OCI-LY7 (cell line): ENCODE data around the gene GPR78. TPM values are rescaled to one million over a fixed set of nuclear protein-coding genes. Genes with fewer than 3 reads are reported as not detected.

Experiments used
- BruUV-seq: library from RNA; stranded (reverse); fragments of 400-500 nt; replicated peaks from 2 replicates; lab custom pipeline; 2021; lab: Mats Ljungman, UMichigan
- CTCF ChIA-PET: fragments of 300-600 bp; sonication (Branson Sonifier 250); formaldehyde crosslinking; loops from one replicate; lab custom pipeline; 2022; ENCODE audit warnings: antibody characterized with exemption; ENCODE audit not compliant: unreplicated experiment; lab: Charles Lee
- POLR2A ChIA-PET: fragments of 300-600 bp; sonication (Branson Sonifier 250); formaldehyde crosslinking; loops from one replicate; lab custom pipeline; 2022; ENCODE audit warnings: antibody characterized with exemption; lab: Charles Lee
- DNase-seq: peaks from one replicate; pipeline ENCODE4 v3.0.0-alpha.2; 2015; ENCODE audit warnings: low spot score
- H2AFZ ChIP-seq: fragments of 200-600 bp; sonication (generic), shearing (Covaris generic); 2 replicates; pipeline ENCODE4 v1.6.1; 2014; ENCODE audit warnings: mild to moderate bottlenecking, antibody characterized with exemption, low read length, moderate library complexity
- H3K27ac ChIP-seq: fragments of 200-600 bp; sonication (generic); 2 replicates; pipeline ENCODE4 v1.5.1; 2014; ENCODE audit warnings: mixed run types, low read depth, mild to moderate bottlenecking, moderate library complexity, low read length, inconsistent platforms; ENCODE audit not compliant: poor library complexity, severe bottlenecking
- H3K36me3 ChIP-seq: fragments of 200-600 bp; sonication (generic); 2 replicates; pipeline ENCODE4 v1.6.1; 2014; ENCODE audit warnings: mild to moderate bottlenecking, antibody characterized with exemption, low read length, moderate library complexity, mixed read lengths; ENCODE audit not compliant: insufficient read depth
- H3K4me1 ChIP-seq: fragments of 200-600 bp; sonication (generic); 2 replicates; pipeline ENCODE4 v1.5.1; 2014; ENCODE audit warnings: mild to moderate bottlenecking, low read length; ENCODE audit not compliant: insufficient read depth, poor library complexity, severe bottlenecking
- H3K4me2 ChIP-seq: fragments of 200-600 bp; sonication (generic); 2 replicates; pipeline ENCODE4 v1.6.1; 2014; ENCODE audit warnings: mild to moderate bottlenecking, low read length
- H3K4me3 ChIP-seq: fragments of 200-600 bp; sonication (generic); 2 replicates; pipeline ENCODE4 v1.5.1; 2014; ENCODE audit warnings: mild to moderate bottlenecking, low read depth, low read length; ENCODE audit not compliant: poor library complexity, severe bottlenecking
- H3K79me2 ChIP-seq: fragments of 200-600 bp; sonication (generic); 2 replicates; pipeline ENCODE4 v1.6.1; 2016; ENCODE audit warnings: low read depth, mild to moderate bottlenecking, low read length, moderate library complexity, mixed read lengths; ENCODE audit not compliant: insufficient read depth
- H3K9me2 ChIP-seq: fragments of 200-600 bp; sonication (generic); 2 replicates; pipeline ENCODE4 v1.6.1; 2016; ENCODE audit warnings: mild to moderate bottlenecking, low read length, mixed read lengths; ENCODE audit not compliant: insufficient read depth
- H3K9me3 ChIP-seq: fragments of 200-600 bp; sonication (generic); 2 replicates; pipeline ENCODE4 v1.6.1; 2014; ENCODE audit warnings: mild to moderate bottlenecking, mixed run types, low read length, mixed read lengths
- H4K20me1 ChIP-seq: fragments of 200-600 bp; sonication (generic); 2 replicates; pipeline ENCODE4 v1.6.1; 2014; ENCODE audit warnings: mild to moderate bottlenecking, antibody characterized with exemption, low read length, moderate library complexity, mixed read lengths; ENCODE audit not compliant: insufficient read depth
- EZH2phosphoT487 ChIP-seq: fragments of 200-600 bp; sonication (generic); IDR thresholded peaks from 2 replicates; pipeline ENCODE4 v1.6.1; 2018; ENCODE audit warnings: low read depth, borderline replicate concordance, mild to moderate bottlenecking, mixed run types, antibody characterized with exemption, low read length, moderate library complexity, mixed read lengths
- intact Hi-C: fragments of 100-400 bp; cut with micrococcal nuclease; formaldehyde crosslinking; loops from one replicate; pipeline ENCODE4 v1.10.0; 2022; ENCODE audit not compliant: unreplicated experiment
- total RNA-seq, 2 experiments: library from RNA; depleted of rRNA in 1 of 2; stranded (reverse); fragments of >200 nt in 1 of 2; shearing (Covaris generic) in 1 of 2; gene quantifications; 2 replicates each; pipeline ENCODE4 v1.2.3, GENCODE V29; 2014 to 2022
- TF ChIP-seq, protein P1 (sequence below): fragments of 200-600 bp; sonication (generic); conservative IDR thresholded peaks from 2 replicates; pipeline ENCODE4 v1.5.1; 2014; ENCODE audit warnings: mild to moderate bottlenecking, antibody characterized with exemption, low read length, moderate library complexity, mixed read lengths

GPR78 gene
- total RNA-seq, 2 experiments from 2014 or later, result not detected

DNA sequence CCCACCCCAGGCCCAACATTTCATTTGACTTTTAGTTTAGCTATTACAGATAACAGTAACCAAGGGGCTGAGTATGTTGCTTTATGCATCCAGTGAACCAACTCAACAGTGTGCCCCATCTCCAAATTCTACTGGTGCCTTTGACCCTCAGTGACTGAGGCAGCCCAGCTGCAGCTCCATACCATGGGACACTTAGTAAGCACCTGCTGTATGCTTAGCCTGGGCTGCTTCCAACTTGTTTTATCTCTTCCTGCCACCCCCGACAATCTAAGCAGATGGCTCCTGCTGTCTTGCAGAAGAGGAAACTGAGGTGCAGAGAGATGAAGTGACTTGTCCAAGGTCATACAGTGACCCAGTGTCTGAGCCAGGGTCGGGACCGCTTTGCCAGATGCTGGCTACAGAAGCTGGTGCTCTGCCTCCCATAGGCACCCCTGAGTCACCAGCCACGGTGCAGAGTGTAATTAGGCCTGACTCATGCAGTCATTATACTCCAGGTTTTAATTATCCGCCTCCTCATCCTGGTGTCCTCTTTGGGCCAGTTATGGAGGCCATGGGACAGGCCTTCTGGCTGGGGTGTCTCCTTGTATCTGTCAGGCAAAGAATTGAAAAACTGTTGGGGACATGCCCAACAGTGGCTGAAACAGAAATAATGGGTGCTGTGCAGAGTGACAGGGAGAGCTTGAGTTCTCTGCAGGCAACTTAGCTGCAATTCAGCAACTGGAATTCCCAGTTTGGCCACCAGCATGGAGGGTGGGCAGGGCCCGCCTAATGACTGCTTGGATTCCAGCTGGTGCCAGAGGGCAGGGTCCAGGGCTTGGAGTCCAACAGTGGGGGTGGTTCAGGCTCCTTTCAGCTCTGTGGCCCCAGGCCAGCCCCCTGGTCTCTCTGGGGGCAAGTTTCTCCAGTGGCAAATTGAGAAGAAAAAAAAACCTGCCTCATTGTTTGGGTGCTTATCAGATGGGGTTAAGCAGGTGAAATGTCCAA, 8.2 kb upstream of the GPR78 start:
- H3K27ac ChIP-seq, result no peak overlapping the region
- ChIA-PET CTCF (no interaction called here), POLR2A (interaction anchor here (0.7 kb wide), 1 partner anchor 316 kb away, joined by 3 read pairs; no protein-coding TSS in a partner anchor)
- H3K9me3 ChIP-seq, result no peaks in the 10 kb centered on the region
- no peaks in the 10 kb centered on the region for H3K4me1 ChIP-seq
- no peak overlapping the region for H3K4me3 ChIP-seq
- intact Hi-C loops, result no loop called here
- H2AFZ ChIP-seq, result no peak overlapping the region
- H3K9me2 ChIP-seq, result no peaks in the 10 kb centered on the region
- no peaks in the 10 kb centered on the region for H4K20me1 ChIP-seq
- no peak overlapping the region for H3K4me2 ChIP-seq
- no peaks in the 10 kb centered on the region for H3K36me3 ChIP-seq
- TF ChIP-seq, protein P1, sequence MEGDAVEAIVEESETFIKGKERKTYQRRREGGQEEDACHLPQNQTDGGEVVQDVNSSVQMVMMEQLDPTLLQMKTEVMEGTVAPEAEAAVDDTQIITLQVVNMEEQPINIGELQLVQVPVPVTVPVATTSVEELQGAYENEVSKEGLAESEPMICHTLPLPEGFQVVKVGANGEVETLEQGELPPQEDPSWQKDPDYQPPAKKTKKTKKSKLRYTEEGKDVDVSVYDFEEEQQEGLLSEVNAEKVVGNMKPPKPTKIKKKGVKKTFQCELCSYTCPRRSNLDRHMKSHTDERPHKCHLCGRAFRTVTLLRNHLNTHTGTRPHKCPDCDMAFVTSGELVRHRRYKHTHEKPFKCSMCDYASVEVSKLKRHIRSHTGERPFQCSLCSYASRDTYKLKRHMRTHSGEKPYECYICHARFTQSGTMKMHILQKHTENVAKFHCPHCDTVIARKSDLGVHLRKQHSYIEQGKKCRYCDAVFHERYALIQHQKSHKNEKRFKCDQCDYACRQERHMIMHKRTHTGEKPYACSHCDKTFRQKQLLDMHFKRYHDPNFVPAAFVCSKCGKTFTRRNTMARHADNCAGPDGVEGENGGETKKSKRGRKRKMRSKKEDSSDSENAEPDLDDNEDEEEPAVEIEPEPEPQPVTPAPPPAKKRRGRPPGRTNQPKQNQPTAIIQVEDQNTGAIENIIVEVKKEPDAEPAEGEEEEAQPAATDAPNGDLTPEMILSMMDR, result no peak
- no peak for TF ChIP-seq EZH2phosphoT487
- no peak for DNase-seq
- no peaks in the 10 kb centered on the region for H3K79me2 ChIP-seq
- BruUV-seq, result no TSS peak

DNA sequence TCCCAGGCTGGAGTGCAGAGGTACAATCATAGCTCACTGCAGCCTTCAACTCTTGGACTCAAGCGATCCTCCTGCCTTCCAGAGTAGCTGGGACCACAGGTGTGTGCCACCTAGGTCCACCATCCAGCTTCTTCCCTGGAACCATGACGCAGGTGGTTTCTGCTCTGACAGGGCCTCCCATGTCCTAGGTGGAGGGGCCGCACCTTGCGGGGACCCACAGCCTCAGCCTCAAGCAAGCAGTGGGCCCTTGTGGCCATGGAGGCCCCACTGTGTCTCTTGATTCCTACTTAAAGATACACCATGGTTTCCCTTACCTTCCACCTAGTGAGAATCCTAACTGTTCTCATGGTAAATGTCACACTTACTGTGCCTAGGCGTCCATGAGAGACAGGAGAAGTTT, 6.9 kb upstream of the GPR78 start:
- Histone ChIP-seq H3K9me2 (no peaks in the 10 kb centered on the region), H3K4me1 (no peaks in the 10 kb centered on the region), H4K20me1 (no peaks in the 10 kb centered on the region), H3K4me2 (no peak overlapping the region), H3K27ac (no peak overlapping the region), H3K9me3 (no peaks in the 10 kb centered on the region), H3K36me3 (no peaks in the 10 kb centered on the region), H3K4me3 (no peak overlapping the region), H3K79me2 (no peaks in the 10 kb centered on the region), H2AFZ (no peak overlapping the region)
- no TSS peak for BruUV-seq
- intact Hi-C loops, result no loop called here
- TF ChIP-seq EZH2phosphoT487, result no peak
- TF ChIP-seq, protein P1, result no peak
- CTCF ChIA-PET, result no interaction called here
- no peak for DNase-seq
- POLR2A ChIA-PET, result no interaction called here
